Measurements from ENCODE around the gene SLC12A9. TPM values are rescaled to one million over a fixed set of nuclear protein-coding genes. Genes with fewer than 3 reads are reported as not detected.
"Not testable (repeated sequence)": the region's sequence is repeated elsewhere in the genome, so short reads cannot be mapped to it uniquely, and the experiment has no call there.

The SLC12A9 gene
- total RNA-seq, 1 donor = 19.5 TPM

GRCh38 chr7:100908512-100908911, 56.0 kb downstream of the SLC12A9 start:
- Histone ChIP-seq H3K79me2 (ENCODE audit: insufficient read depth, low read length) (no peaks in the 10 kb centered on the region), H3K27me3 (ENCODE audit: insufficient read depth, low read length) (peaks cover 3% of the 10 kb centered on the region), H3K9me3 (ENCODE audit: low read depth, low read length) (peaks cover 2% of the 10 kb centered on the region), H3K4me3 (ENCODE audit: insufficient read depth, low read length) (no peak overlapping the region), H3K4me1 (ENCODE audit: insufficient read depth, low read length) (no peaks in the 10 kb centered on the region), H3K4me2 (ENCODE audit: insufficient read depth, low read length) (no peak overlapping the region), H4K20me1 (ENCODE audit: insufficient read depth, low read length) (no peaks in the 10 kb centered on the region), H2AFZ (ENCODE audit: low read length) (no peak overlapping the region), H3K36me3 (ENCODE audit: insufficient read depth, low read length) (no peaks in the 10 kb centered on the region), H3K27ac (ENCODE audit: low read depth, low read length) (no peak overlapping the region)
- no peak for TF ChIP-seq CTCF (IDR thresholded peaks at IDR 0.05; ENCODE audit: extremely low read depth, low read depth, low read length)
- no peak for DNase-seq (ENCODE audit: insufficient read length, low spot score, missing footprints)

GRCh38 chr7:100910443-100910842, 57.9 kb downstream of the SLC12A9 start:
- not testable (repeated sequence) for H2AFZ ChIP-seq (ENCODE audit: low read length); DNase-seq (ENCODE audit: insufficient read length, low spot score, missing footprints); H3K27ac ChIP-seq (ENCODE audit: low read depth, low read length); H3K79me2 ChIP-seq (ENCODE audit: insufficient read depth, low read length); H3K9me3 ChIP-seq (ENCODE audit: low read depth, low read length); H3K27me3 ChIP-seq (ENCODE audit: insufficient read depth, low read length); H3K36me3 ChIP-seq (ENCODE audit: insufficient read depth, low read length); H3K4me3 ChIP-seq (ENCODE audit: insufficient read depth, low read length); H3K4me2 ChIP-seq (ENCODE audit: insufficient read depth, low read length); H3K4me1 ChIP-seq (ENCODE audit: insufficient read depth, low read length); H4K20me1 ChIP-seq (ENCODE audit: insufficient read depth, low read length)

DNA sequence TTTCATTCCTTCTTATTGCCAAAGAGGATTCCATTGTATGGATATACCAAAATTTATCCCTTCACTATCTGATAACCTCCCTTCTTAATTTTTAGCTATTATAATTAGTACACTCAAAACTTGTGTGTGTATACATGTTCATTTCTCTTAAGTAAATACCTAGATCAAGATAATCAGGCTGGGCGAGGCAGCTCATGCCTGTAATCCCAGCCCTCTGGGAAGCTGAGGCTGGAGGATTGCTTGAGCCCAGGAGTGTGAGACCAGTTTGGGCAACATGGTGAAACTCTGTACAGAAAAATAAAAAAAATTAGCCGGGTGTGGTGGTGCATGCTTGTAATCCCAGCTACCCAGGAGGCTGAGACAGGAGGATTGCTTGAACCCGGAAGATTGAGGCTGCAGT, 59.0 kb downstream of the SLC12A9 start:
- Histone ChIP-seq H3K27ac (ENCODE audit: low read depth, low read length) (no peak overlapping the region), H3K36me3 (ENCODE audit: insufficient read depth, low read length) (no peaks in the 10 kb centered on the region), H2AFZ (ENCODE audit: low read length) (no peak overlapping the region), H3K4me1 (ENCODE audit: insufficient read depth, low read length) (no peaks in the 10 kb centered on the region), H4K20me1 (ENCODE audit: insufficient read depth, low read length) (no peaks in the 10 kb centered on the region), H3K4me2 (ENCODE audit: insufficient read depth, low read length) (no peak overlapping the region), H3K79me2 (ENCODE audit: insufficient read depth, low read length) (no peaks in the 10 kb centered on the region), H3K27me3 (ENCODE audit: insufficient read depth, low read length) (peaks cover 3% of the 10 kb centered on the region), H3K4me3 (ENCODE audit: insufficient read depth, low read length) (no peak overlapping the region), H3K9me3 (ENCODE audit: low read depth, low read length) (no peaks in the 10 kb centered on the region)
- no peak for TF ChIP-seq CTCF (IDR thresholded peaks at IDR 0.05; ENCODE audit: extremely low read depth, low read depth, low read length)
- no peak for DNase-seq (ENCODE audit: insufficient read length, low spot score, missing footprints)

- Histone ChIP-seq H4K20me1 (ENCODE audit: insufficient read depth, low read length) (no peaks in the 10 kb centered on the region), H3K27ac (ENCODE audit: low read depth, low read length) (no peak overlapping the region), H3K36me3 (ENCODE audit: insufficient read depth, low read length) (no peaks in the 10 kb centered on the region), H3K4me1 (ENCODE audit: insufficient read depth, low read length) (no peaks in the 10 kb centered on the region), H3K9me3 (ENCODE audit: low read depth, low read length) (no peaks in the 10 kb centered on the region), H3K4me2 (ENCODE audit: insufficient read depth, low read length) (no peak overlapping the region), H3K27me3 (ENCODE audit: insufficient read depth, low read length) (peaks cover 3% of the 10 kb centered on the region), H3K4me3 (ENCODE audit: insufficient read depth, low read length) (no peak overlapping the region), H3K79me2 (ENCODE audit: insufficient read depth, low read length) (no peaks in the 10 kb centered on the region), H2AFZ (ENCODE audit: low read length) (no peak overlapping the region)
- no peak for DNase-seq (ENCODE audit: insufficient read length, low spot score, missing footprints)
- TF ChIP-seq CTCF (IDR thresholded peaks at IDR 0.05; ENCODE audit: extremely low read depth, low read depth, low read length) = no peak
Measured at GRCh38 chr7:100914208-100914878, 61.8 kb downstream of the SLC12A9 start.

Data from osteoblast (primary cell).